ENCODE measurements around the gene CNGA1.

CNGA1 gene

GRCh38 chr4:47899639-47900038 is 116.8 kb downstream of the CNGA1 start:
- no peak for DNase-seq (ENCODE audit: low read depth, low spot score)

GRCh38 chr4:47891928-47892327 is 124.6 kb downstream of the CNGA1 start:
- no peak for DNase-seq (ENCODE audit: low read depth, low spot score)
